AG08395 (cell line): ENCODE results near the gene CRYBG2.

Experiments
- DNase-seq: peaks from one replicate; pipeline ENCODE4 v3.0.0; 2012; ENCODE audit warnings: mixed read lengths, low spot score

CRYBG2 gene

GRCh38 chr1:26372039-26372438, 18.1 kb upstream of the CRYBG2 start:
- peak; percentile 39 for DNase-seq

GRCh38 chr1:26370591-26371382, 16.9 kb upstream of the CRYBG2 start:
- DNase-seq = no peak

DNA sequence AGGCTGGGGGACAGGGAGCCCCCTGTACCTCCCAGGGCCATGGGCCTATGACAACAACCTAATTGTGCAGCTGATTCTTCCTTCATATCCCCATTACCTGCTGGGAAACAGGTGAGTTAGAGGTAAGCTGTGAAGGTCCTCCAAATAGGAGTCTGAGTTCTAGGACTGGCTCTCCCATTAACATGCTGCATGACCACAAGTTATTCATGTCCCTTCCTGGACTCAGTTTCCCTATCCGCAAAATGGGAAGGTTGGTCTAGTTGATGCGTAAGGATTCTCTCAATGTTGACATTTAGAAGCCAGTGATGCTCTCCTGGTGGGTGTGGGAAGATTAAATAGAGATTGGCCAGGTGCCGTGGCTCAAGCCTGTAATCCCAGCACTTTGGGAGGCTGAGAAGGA, 14.6 kb upstream of the CRYBG2 start:
- no peak for DNase-seq

DNA sequence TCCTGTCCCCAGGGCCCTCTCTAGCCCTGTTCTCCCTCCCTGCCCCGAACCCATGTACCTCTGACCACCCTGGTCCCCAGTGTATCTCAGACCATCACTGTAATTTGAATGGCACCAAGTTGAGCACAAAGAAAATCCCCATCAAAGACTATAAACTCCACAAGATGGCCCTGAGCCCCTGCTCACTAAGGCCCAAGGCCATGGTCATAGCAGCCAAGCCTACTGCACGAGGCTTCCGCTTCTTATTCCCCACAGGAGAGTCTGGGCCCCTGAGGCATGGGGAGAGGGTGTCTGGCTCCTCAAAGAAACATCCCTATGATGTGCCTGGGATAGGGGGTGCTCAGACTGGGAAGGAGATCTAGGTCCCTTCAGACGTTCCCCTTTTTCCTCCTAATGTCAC, 14.1 kb upstream of the CRYBG2 start:
- no peak for DNase-seq

- DNase-seq = no peak
These were observed 13.5 kb upstream of the CRYBG2 start for GRCh38 chr1:26367441-26367840.

DNA sequence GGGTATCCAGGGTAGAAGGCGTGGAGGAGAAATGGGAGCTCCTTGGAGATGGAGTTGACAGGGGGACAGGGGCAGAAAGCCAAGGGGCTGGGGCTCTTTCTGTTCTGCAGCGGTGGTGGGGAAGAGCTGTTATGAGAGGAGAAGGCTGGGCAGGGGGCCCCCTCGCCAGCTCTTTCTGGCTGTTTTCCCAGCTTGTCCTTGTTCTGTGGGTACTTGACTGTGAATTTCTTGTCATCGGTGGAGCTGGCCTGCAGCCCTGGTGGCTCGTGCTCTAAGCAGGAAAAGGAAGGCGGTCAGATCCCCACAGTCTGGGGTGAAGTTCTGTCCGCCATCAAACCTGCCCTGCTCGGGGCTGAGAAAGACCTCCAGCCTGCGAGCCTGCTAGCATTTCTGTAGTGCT, 11.0 kb upstream of the CRYBG2 start:
- DNase-seq = no peak

GRCh38 chr1:26363549-26364448, 9.9 kb upstream of the CRYBG2 start:
- DNase-seq = peak; percentile 80

- DNase-seq = no peak
These were observed 8.4 kb upstream of the CRYBG2 start for GRCh38 chr1:26362331-26362730.

DNA sequence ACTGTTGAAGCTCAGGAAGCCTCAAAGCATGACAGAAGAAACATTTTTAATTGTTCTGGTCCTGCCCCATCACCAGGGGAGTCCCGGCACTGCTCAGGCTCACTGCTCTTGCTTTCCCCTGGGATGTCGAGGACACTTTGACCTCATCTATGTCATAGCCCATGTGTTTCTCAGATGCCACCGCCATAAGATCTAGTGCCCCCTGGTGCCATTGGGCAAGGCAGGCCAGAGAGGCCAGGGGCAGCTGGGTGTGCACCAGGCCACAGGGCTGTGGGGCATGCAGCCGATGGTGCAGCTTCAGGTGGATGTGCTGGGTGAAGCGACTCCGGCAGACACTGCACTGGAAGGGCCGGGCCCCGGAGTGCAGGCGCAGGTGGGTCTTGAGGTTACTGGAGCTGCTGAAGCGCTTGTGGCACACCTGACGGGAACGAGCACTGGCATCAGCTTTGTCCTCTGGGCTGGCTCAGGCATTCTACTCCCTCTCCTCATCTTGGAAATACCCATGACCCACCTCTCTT, 7.7 kb upstream of the CRYBG2 start:
- DNase-seq = no peak

GRCh38 chr1:26360807-26361604, 7.1 kb upstream of the CRYBG2 start:
- no peak for DNase-seq

DNA sequence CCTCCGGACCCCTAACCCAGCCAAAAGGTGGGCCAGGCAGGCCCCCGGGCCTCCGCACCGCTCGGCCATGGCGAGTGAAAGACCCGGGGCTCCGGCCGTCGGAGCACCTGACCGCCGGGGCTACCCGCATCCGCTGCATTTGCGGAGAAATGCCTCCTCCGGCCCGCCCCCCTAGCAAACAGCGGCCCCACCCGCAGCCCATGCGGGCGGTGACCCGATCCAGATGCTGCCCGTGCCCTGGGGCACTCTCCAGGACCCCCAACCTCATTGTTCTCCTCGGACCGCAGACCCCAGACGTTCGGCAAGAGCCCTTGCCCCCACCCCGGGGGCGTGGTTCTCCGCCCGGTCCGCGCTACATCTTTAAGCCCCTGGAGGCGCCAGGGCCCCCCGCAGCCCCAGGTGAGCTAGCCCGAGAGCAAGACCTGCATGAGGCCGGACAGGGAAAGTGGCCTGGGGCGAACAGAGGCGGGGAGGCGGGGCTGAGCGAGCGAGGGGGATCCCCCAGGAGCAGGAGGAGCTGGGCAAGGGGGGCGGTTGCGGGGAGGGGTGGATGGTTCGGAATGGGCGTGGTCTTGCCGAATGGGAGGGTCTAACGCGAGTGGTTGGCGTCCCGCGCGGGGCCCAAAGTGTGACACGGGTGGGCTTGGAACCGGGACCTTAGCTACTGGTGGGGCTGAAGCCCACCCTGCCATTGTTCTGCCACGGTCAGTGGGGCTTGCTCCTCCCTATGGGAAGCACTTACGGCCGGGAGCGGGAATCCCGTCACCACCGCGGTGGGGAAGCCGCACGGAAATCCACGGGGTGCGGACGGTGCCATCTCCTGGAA, 6.3 kb upstream of the CRYBG2 start:
- DNase-seq = no peak

DNA sequence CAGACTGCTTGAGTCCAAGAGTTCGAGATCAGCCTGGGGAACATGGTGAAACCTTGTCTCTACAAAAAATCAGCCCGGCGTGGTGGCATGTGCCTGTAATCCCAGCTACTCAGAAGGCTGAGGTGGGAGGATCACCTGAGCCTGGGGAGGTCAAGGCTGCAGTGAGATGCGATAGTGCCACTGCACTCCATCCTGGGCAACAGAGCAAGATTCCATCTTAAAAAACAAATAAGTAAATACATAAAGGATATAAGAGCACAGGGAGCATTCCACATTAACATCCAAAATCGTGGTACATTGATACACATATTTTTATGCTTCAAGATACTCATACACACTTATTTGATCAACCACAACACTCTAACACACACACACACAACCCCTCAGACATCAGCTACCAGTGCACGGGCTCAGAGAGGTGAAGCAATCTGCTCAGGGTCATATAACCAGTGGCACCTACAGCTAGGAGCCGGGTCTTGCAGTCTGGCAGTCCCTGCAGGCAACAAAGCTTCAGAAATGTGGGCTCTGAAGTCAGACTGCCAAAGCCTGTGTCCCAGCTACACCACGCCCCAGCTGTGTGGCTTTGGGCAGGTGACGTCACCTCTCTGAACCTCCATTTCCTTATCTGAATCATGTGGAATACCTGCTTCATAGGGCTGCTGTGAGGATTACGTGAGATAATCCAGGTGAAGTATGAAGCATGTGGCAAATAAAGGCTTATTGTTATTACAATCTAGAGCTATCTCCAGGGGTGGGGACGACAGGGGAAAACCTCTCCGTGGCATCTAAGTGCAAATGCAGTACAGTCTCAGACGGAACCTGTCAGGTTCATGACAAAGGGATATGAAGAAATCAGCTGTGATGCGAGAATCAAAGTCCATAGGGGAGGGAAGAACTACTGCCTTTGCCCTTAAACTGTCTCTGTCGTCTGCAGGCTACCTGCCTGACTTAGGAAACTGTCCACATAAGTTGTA, 4.8 kb upstream of the CRYBG2 start:
- DNase-seq = no peak

GRCh38 chr1:26357121-26357602, 3.2 kb upstream of the CRYBG2 start:
- DNase-seq = no peak

DNA sequence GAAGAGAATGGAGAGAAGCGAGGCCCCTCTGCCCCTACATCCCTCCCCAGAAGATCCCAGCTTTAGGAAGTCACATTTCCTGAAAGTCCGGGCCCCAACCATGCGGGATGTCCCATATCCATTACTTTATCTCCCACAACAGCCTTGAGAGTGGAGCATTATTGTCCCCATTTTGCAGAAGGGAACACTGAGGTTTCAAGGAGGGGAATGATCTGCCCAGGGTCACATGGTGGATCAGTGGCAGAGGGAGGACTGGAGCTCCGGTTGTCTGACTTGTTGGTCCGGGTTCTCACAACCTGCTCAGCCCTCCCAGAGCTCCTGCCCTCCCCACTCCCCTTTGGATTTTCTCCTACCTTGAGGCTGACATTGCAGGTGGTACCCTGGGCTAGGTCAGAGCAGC, 2.2 kb upstream of the CRYBG2 start:
- DNase-seq = no peak

GRCh38 chr1:26354972-26355371, 1.0 kb upstream of the CRYBG2 start:
- no peak for DNase-seq

- no peak for DNase-seq
These were observed 595 bp downstream of the CRYBG2 start for GRCh38 chr1:26353210-26353859.

- DNase-seq = no peak
These were observed 1.6 kb downstream of the CRYBG2 start for GRCh38 chr1:26352338-26352679.

DNA sequence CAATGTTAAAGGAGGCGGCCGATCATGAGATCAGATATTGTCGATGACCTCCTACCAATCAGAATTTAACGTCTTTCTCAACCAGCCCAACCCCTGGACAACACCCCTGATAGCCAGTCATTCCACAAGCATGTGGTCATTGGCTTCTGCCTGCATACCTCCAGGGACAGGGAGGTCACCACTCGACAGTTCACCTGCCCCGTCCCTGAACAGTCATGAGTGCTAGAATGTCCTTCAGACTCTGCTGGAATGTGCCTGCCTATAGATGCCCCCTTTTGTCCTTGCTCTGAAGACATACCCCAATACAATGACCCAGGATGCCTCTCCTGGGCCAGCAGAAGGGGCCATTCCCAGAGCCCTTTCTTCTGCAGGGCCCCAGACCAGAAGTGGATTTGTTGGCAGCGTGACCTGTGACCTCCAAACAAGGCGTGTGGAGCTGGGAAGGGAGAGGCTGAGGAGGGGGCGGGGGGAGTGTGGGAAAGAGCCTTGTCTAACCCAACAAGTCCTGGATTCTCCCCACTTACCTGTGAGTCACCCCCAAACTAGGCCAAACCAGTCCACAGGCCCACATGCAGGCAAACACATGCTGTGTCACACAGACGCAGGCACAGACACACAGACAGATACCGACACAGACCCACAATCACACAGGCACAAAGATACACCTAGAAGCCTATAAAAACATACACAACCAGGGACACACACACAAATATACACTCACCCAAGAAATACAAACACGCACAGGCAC, 2.2 kb downstream of the CRYBG2 start:
- DNase-seq = no peak
